Right ventricle myocardium inferior (tissue), 1 donor: ENCODE measurements around the gene TBCD. TPM values are rescaled to one million over a fixed set of nuclear protein-coding genes. Genes with fewer than 3 reads are reported as not detected.
"Not testable (repeated sequence)": the region's sequence is repeated elsewhere in the genome, so short reads cannot be mapped to it uniquely, and the experiment has no call there.

Experiments used
- ATAC-seq: fragments of 200-7000 bp; cut with Tn5 transposase; one replicate; pipeline ENCODE4 v1.9.1; 2020; ENCODE audit warnings: mild to moderate bottlenecking, moderate library complexity
- DNase-seq: peaks from one replicate; pipeline ENCODE4 v3.0.0; 2021; ENCODE audit errors: missing footprints
- intact Hi-C: fragments of 100-400 bp; cut with DNase I; formaldehyde crosslinking; loops from one replicate; pipeline ENCODE4 v1.11.0; 2022
- total RNA-seq: library from RNA; stranded (reverse); fragmentation: NEBNext Ultra II Directional; extraction: Animal tissue kit (Norgen Biotek cat#: 25700); gene quantifications from one replicate; pipeline ENCODE4 v1.2.1, GENCODE V29; 2021
- donor health status: DM: no; HTN: yes; CAD: no; lungs with severe emphysema.

The TBCD gene
- total RNA-seq, 1 donor from 2014 or later, result 43.4 TPM

DNA sequence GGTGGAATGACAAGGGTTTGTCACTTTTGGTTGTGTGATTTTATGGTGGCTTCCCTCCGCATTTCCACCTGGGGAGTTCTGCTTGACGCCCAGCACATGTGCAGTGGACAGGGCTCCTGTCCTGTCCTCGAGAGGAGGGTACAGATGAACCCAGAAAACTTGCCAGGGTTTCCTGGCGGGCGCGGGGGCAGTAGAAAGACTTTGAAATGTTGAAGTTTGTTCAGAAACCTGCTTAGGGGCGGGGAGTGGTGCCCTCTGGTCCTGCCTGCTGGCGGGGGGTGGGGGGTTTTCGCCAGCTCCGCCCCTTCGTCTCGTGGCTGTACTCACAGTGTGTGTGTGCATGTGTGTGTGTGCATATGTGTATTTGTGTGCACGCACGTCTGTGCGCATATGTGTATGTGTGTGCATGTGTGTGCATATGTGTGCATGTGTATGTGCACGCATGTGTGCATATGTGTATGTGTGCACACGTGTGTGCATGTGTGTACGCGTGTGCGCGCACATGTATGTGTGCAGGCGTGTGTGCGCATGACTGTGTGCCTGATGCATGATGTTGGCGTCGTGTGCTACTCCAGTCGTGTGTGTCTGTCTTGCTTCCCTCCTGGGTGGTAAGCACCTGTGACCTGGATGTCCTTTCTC lies 28.6 kb upstream of the TBCD start:
- intact Hi-C loops, result no loop called here
- ATAC-seq, result no peak
- DNase-seq, result peak; percentile 28

DNA sequence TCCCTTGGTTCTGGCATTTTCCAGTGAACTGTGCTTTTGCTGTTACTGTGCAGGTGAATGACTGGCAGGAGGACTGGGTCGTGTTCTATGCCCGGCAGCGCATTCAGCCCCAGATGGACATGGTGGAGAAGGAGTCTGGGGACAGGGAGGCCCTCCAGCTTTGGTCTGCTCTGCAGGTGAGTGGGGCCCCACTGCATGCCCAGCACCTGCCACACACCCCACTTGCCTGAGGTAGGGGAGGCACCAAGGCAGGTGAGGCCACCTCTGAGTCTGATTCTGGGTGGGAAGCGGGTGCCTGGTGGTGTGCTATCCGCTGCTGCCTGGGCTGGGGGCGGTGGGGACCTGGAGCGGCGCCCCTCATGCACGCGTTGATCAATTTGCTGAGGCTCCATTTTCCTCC lies 25.4 kb upstream of the TBCD start:
- ATAC-seq (no peak), DNase-seq (peak; percentile 27)
- intact Hi-C loops, result no loop called here

DNA sequence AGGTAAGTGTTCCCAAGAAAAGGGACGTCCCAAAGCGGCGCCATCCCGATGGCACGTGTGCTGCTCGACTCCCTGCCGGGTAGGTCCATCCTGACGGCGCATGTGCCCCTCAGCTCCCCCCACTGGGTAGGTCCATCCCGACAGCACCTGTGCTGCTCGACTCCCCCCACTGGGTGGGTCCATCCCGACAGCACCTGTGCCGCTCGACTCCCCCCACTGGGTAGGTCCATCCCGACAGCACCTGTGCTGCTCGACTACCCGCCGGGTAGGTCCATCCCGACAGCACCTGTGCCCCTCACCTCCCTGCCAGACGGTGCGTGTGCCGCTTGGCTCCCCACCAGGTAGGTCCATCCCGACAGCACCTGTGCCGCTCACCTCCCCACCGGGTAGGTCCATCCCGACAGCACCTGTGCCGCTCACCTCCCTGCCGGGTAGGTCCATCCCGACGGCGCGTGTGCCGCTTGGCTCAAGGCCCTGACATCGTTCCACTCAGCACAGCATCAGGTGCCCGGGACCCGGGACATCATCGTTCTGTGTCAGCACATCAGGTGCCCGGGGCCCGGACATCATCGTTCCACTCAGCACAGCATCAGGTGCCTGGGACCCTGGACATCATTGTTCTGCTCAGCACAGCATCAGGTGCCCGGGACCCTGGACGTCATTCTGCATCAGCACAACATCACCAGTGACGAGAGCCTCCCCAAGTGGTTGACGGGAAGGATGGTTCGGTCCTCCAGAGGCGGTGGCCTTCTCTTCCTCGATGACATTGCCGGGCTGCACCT lies 22.2 kb upstream of the TBCD start:
- DNase-seq (peak; percentile 42), ATAC-seq (no peak)
- intact Hi-C loops, result no loop called here

DNA sequence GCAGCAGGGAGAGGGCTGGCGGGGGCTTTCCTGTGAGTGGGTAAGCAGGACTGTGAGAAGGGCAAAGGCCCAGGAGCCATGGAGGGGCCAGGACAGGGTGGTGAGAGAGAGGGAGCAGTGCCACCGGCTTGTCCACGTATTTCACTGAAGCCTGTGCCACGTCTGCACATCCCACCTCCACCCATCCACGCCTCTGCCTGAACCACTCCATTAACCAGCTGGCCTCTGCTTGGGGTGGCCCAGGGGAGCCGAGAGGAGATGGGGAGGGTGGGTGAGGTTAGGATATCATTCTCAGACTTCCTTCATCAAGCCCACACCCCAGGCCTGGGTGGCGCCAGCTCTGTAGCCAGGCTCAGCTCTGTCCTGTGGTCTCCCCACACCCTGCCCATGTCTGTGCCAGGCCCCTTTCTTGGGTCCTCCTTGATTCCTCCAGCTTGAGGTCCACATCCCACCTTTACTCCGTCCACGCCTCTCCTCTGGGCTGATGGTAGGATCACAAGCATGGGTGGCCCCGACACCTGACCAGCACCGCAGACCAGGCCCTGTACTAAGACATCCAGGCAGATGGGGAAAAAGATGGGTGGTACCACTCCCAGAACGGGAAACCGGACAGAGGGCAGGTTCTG lies 19.6 kb upstream of the TBCD start:
- intact Hi-C loops, result no loop called here
- DNase-seq, result no peak
- no peak for ATAC-seq

DNA sequence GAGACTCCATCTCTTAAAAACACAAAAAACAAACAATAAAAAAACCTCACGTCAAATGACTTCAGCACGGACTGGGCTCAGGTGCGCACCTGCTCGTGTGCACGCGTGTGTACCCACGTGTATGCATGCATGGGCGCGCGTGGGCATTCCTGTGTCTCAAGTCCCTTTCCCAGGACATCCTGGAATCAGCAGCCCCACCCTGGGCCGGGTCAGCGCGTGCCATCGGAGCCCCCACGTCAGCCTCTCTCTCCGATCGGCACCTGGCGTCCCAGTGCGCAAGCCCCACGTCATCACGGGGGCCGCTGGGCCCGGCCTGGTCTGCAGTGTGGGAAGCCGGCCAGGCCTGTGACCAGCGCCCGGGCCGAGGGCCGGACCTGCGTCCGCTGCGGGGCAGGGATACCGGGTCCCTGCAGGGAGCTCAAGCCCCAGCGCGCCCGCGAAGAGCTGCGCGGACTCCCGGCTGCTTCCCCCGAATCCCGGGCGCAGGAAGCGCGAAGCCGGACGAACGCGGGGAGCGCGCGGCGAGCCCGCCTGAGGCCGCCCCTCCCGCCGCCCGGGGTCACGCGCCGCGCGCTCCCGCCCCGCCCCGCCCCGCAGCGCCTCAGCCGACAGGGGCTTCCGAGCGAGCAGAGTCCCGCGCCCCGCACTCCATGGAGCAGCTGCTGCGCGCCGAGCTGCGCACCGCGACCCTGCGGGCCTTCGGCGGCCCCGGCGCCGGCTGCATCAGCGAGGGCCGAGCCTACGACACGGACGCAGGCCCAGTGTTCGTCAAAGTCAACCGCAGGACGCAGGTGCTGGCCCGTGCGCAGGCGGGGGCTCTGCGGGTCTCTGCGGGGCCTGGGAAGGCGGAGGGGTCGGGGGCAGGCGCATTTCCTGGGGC lies 16.6 kb upstream of the TBCD start, which contains the start of gene FN3K:
FN3K (plus strand) TSS at position 629 of the 880 bp plus-strand sequence; CDS start at position 651, 22 bp downstream.
- DNase-seq (peak; percentile 81), ATAC-seq (peak; percentile 69)
- intact Hi-C loops, result no loop called here

DNA sequence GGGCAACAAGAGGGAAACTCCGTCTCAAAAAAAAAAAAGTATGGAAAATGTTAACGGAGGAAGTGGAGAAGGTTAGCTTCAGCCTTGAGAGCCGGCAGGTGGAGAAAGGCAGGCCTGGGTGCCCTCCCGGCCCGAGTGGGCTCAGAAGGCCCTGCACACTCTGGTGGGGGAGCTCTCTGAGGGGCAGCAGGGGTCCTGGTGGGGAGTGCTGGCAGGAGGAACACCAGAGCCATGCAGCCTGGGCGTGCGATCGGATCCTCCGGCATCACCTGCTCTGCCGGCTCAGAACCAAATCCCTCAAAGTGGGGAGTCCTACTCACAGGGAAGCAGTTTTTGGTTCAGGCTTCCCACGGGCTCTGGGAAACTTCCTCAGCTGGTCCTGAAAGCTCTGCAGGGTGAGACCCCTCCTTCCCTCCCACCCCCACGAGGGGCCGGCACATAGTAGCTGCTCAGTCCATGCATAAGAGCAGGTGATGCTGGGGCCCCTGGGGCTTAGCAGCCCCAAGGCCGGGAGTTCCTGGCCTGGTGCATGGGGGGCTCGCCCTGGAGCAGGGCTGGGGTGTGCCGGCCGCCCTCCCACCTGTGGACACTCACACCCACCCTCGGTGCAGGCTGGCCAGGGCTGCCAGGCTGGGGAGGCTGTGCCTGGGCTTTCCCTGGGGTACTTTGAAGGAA lies 15.2 kb upstream of the TBCD start:
- intact Hi-C loops, result no loop called here

DNA sequence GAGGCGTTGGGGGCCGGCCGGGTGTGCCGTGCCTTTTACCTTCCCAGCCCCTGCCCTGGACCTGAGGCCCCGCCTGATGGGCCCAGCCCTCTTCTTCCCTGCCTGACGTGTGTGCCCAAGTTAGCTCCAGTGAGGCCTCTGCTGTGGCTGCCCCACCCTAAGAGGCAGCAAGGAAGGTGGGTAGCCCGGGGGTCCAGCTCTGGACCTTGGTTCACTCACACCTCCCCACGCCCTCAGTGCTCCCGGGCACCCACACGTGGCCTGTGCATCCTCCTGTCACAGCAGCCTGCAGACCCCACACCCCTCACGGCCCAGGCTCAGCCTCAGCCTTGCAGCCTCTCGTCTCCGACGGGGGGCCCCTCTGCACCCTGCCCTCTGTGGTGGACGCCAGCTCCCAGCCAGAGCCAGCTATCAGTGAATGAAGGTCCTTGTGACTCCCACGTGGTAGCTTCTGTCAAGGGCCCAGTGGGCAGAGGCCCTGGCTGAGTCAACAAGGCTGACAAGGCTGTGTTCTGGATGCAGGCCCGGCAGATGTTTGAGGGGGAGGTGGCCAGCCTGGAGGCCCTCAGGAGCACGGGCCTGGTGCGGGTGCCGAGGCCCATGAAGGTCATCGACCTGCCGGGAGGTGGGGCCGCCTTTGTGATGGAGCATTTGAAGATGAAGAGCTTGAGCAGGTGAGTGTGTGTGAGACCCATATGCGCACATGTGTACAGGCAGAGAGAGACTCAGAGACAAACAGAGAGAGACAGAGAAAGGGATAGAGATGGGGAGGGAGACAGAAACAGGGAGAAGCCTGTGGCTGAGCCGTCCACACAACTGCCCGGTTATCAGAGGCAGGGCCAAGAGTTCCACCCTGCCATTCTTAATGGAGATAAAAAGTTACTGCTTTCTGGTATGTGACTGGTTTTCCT lies 13.6 kb upstream of the TBCD start:
- peak; percentile 84 for DNase-seq
- ATAC-seq, result peak; percentile 91
- intact Hi-C loops, result no loop called here

More for the DNA sequence above, 15.2 kb upstream of the TBCD start:
- ATAC-seq (no peak), DNase-seq (no peak)

DNA sequence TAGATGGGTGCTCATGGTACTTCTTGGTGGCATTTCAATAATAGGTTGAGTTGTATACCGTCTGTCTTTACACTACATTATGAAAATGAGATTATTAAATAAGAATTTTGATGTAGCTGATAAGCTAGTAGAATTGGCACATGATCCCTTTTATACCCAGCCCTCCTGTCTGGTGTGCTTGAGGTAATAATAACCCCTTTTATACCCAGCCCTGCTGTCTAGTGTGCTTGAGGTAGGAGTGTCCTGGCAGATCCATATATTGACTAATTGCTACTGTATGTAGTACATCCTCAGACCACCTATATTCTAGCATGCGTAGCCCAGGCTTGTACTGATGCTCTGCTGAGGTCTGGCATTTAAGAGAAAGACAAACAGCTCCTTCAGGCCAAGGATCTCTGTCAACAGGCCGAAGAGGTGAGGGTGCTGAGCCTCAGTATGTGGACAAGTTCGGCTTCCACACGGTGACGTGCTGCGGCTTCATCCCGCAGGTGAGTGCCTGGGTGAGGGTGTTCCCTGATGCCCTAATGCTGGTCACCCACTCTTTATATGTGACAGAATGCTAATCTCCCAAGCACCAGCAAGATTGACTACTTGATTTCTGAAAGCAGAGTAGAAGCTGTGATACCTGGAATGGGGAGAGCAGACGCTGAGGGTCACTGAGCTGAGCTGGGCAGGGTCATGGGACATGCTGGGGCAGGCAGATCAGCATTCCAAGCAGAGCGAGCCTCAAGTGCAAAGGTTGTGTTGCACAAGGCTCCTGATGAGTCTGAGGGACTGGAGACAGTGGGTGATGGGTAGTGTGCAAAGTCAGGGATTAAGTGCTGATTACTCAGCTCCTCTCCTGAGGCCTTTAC lies 10.7 kb upstream of the TBCD start:
- intact Hi-C loops, result no loop called here
- no peak for DNase-seq
- no peak for ATAC-seq

DNA sequence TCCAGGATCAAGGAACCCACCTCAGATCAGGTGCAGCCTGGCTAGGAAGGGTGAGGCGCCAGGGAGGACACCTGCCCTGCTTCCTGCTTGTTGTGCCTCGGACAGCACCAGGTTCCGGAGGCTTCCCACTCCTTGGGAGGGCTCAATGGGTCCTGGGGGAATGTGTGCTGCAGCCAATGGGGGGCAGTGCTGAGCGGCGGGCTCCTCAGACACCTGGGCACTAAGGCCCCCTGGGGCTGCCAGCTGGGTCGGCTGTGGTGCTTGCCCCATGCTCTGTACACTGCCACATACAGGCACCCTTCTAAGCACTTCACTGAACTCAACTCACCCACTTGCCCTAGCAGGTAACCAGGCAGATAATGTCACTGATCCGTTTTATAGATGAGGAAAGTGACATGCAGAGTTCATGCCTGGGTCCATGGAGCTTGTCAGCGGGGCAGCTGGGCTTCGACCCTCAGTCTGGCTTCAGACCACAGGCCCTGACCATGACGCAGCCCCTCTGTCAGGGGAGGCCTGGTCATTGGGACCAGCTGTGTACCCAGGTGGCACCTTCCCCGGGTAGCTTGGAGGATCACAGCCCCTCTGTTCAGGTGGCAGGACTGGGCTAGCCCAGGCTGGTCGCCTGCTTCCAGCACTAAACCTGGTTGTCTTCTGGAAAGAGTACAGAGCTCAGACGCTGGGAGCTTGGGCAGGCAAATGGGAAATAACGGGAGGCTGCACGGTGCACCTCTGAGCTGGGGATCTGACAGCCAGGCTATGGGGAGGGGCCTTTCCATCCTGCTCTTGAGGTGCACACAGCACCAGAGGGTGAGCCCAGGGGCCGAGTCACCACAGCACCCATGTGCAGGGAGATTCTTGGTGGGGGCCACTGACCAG lies 8.3 kb upstream of the TBCD start:
- ATAC-seq (peak; percentile 26), DNase-seq (no peak)
- intact Hi-C loops, result no loop called here

DNA sequence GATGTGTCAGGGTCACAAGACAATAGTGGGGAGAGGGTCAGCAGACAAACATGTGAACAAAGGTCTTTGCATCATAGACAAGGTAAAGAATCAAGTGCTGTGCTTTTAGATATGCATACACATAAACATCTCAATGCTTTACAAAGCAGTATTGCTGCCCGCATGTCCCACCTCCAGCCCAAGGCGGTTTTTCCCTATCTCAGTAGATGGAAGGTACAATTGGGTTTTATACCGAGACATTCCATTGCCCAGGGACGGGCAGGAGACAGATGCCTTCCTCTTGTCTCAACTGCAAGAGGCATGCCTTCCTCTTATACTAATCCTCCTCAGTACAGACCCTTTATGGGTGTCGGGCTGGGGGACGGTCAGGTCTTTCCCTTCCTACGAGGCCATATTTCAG lies 7.1 kb upstream of the TBCD start:
- ATAC-seq, intact Hi-C loops, DNase-seq: not testable (repeated sequence)

DNA sequence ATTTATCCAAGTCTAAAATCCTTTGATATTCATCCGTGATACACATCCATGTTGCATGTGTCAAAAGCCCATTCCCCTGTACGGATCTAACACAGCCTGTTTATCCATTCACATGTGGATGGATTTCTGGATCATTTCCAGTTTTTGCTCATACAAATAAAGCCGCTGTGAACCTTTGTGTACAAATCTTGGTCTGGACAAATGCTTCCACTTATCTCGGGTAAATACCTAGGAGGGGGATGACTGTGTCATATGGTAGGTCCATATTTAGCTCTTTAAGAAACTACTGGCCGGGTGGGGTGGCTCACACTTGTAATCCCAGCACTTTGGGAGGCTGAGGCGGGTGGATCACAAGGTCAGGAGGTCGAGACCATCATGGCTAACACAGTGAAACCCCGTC lies 6.3 kb upstream of the TBCD start:
- intact Hi-C loops, result no loop called here
- DNase-seq, result no peak
- ATAC-seq, result no peak

DNA sequence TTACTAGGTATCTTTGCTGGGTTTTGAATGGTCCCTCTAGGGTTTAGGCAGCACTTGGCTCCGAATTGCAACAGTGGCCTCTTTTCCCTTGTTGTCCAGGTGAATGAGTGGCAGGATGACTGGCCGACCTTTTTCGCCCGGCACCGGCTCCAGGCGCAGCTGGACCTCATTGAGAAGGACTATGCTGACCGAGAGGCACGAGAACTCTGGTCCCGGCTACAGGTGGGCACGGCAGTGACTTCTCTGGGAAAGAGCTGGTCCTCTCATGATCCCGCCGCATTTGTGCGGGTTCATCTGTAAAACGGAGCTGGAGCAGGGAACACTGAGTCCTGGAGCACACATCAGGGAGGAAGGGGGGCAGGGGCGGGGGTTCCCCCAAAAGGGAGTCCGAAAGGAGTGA lies 3.1 kb upstream of the TBCD start:
- intact Hi-C loops, result no loop called here
- DNase-seq, result no peak

DNA sequence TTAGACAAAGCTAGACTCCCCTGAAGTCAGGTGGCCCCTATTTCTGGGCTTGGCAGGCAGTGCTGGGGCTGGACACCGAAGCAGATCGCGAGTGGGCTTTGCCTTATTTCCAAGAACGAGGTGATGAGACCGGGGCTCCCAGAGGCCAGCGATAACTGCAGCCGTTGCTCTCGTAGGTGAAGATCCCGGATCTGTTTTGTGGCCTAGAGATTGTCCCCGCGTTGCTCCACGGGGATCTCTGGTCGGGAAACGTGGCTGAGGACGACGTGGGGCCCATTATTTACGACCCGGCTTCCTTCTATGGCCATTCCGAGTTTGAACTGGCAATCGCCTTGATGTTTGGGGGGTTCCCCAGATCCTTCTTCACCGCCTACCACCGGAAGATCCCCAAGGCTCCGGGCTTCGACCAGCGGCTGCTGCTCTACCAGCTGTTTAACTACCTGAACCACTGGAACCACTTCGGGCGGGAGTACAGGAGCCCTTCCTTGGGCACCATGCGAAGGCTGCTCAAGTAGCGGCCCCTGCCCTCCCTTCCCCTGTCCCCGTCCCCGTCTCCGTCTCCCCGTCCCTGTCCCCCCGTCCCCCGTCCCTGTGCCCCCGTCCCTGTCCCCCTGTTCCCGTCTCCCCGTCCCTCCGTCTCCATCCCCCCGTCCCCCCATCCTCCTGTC lies 1.5 kb upstream of the TBCD start:
- ATAC-seq (no peak), DNase-seq (no peak)

More for the DNA sequence above, 3.1 kb upstream of the TBCD start:
- ATAC-seq, result no peak

DNA sequence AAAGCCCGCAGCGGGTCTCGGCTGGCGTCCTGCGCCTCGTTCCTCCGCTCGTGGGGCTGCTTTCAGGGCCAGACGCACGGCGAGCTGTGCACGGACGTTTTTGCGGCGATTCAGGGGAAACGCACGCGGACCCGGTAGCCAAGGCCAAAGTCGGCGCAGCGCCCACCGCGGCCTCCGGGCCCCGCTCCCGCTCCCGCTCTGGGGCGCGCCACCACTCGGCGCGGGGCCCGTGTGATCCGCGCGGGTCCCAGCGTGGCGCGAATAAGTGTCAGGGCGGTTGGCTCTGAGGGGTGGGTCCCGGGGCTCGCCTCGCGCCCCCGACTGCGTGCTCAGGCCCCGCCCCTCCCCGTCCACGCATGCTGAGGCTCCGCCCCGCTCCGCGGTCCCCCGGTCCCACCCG lies 694 bp upstream of the TBCD start:
- DNase-seq (no peak), ATAC-seq (no peak)
- intact Hi-C loops, result loop anchor here (5.0 kb wide), 1 partner anchor 104 kb away; the partner anchor contains the start of gene WDR45B

More for the DNA sequence above, 1.5 kb upstream of the TBCD start:
- intact Hi-C loops, result loop anchor here (5.0 kb wide), 1 partner anchor 103 kb away; the partner anchor contains the start of gene WDR45B
